HG02885 (cell line): ENCODE data around the gene HS6ST2.

Experiments
- ATAC-seq: cut with Tn5 transposase; IDR thresholded peaks from one replicate; pipeline ENCODE4 v1.9.1; 2021; ENCODE audit warnings: mild to moderate bottlenecking; ENCODE audit not compliant: unreplicated experiment, poor library complexity

HS6ST2 gene

GRCh38 chrX:132584936-132585335 is 373.5 kb downstream of the HS6ST2 start:
- no peak for ATAC-seq

GRCh38 chrX:132576939-132577338 is 381.5 kb downstream of the HS6ST2 start:
- no peak for ATAC-seq
